GM19023 (cell line): ENCODE results near the gene SLC35E1.

Experiments used
- ATAC-seq: cut with Tn5 transposase; IDR thresholded peaks from one replicate; pipeline ENCODE4 v1.9.1; 2021; ENCODE audit warnings: mild to moderate bottlenecking, moderate library complexity; ENCODE audit not compliant: unreplicated experiment

The SLC35E1 gene

DNA sequence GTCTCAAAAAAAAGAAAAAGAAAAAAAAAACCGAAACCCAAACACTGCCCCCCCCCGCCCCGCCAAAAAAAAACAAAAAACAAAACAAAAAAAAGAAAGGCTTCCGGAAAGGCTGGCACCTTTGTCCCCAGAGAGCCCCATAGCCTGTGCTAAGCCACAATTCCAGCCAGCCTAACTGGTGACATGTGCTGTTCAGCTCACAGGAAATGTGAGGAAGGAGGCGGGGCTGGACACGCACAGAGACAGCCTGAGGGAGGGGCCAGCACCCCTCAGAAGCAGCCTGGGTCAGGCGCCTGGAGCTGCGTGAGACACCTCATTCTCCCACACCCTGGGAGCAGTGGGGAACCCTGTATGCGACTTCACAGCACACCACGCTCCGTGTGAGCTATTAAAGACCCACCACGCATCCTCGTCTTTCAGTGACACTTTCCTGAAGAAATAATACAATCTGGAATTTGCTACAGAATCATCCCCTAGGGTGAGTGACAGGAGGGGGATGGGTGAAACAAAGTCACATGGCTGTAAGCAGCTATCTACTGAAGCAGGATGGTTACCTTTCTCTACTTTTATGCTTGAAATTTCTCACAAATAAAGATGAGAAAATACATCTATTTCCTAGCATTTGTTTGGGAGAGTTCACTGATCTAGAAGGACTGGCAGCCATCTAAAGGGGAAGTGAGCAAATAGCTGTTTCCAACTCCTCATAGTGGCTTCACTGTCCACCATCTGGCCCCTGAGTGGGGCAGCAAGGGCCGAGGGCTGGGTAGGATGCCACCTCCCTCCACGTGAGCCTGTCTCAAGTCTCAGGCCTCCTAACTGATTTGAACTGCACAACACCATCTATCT is 12.3 kb upstream of the SLC35E1 start:
- peak; percentile 56 for ATAC-seq

DNA sequence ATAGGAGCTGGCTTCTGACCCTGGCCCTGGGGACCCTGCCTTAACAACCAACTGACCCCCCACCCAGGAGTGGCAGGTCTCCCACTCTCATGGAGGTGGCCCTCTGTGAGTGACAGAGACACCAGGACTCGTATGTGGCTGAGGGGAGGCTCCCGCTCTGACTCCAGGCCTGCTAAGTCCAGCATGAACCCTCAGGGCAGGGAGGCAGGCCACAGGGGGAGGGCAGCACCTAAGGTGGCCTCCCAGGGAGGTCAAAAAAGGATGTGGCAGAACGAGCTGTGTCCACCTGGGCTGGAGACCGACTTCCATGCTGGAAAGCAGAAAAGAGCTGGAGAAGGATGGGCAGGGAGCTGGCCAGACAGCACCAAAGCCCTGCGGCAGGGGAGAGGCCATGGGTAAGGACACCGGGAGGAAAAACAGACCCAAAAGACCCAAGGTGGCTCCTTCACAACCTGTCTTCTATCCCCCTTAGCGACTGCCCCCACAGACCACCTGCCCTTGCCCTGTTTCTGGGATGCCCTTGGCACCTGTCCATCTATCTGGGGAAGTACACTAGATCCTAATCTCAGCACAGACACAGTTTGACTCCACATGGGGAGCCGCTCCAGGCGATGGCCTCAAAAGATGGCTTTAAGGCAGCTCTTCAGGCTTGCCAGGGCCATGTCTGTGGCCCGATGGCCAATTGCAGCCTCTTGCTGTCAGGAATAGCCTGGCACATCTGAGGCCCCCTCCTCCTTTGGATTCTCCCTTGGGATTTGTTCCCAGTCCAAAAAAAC is 10.5 kb upstream of the SLC35E1 start:
- ATAC-seq = no peak

DNA sequence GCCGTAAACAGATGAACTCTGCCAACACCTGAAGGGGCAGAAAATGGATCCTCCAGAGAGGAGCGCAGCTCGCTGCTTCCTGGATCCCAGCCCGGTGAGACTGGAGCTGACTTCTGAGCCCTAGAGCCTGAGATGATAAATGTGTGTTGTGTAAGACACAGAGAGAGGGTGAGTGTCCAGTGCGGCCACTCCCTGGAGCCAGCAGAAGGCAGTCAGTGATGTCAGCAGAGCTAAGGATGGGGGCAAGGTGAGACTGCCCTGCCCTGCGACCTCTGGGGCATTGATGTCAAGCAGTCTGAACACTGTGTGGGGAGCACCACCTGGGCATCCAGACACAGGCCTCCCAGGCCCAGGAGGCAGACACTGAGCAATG is 9.7 kb upstream of the SLC35E1 start:
- no peak for ATAC-seq

DNA sequence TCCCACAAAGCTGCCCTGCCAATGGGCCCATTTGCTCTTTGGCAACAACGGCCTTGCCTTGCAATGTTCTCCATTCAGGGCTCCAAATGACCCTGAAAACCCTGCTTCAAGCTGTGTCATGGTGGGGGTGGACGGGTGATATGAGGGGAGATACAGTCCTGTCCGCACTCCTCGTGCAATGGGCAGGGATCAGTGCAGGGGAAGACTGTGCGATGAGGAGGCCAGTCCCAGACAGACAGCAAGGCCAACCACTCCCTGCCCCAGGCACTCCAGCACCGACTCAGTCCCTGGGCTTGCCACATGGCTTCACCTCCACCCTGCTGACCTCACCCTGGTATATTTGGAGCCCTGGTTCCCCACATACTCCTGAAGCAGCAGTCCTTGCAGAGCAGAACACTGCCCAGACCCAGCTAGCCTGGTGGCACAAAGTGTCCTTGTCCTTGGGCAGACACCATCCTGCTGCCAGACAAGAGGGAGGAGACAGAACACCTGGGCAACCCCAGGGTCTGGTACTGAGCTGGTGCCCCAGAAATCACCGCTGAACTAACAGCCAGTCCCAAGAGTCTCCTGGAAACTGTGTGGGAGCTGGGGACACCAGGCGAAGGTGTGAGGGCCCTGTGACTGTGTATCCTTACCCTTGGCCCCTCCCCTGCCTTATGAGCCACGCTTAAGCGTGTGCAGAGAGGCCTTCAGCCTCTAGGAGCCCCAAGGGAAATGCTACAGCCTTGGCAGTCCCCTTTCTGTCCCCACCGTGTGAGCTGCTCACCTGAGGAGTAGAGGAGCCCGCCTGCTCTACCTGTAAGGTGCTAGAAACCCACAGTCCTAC is 9.1 kb upstream of the SLC35E1 start:
- no peak for ATAC-seq

DNA sequence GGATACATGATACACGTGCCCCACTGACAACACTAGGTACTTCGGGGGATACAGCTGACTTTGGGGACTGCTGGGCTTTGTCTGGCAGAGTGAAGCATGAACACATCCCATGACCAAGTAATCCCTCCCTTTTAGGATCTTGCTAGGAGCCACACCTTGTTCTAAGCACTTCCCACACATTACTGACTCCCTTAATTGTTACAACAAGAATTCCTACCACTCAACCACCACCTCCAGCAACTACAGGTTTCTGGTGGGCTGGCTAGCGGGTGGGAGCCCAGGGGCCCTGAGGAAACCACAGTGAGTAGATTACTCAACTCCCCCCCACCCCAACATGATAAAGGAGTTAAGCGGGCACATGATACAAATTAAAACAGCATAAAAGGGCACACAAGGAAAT is 7.2 kb upstream of the SLC35E1 start:
- ATAC-seq = no peak

DNA sequence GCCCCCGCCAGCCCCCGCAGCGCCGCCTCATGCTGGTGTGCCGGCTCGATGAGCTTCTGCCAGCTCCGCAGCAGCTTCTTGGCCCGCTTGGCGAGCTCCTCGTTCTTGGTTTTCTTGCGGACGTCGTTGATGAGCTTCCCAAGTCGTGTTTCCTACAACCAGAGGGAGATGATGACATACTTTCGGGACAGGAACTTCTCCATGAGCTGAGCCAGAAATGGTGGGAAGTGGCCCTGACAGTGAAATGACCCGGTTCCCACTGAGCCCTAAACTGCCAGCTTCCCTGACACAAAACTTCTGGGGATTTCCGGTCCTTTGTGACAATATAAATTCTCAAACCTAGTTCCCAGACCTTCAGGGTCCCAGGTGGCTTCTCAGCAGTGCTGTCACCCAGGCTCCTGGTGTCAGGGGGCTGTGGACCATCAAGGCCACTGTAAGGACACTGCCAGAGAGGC is 5.3 kb upstream of the SLC35E1 start:
- no peak for ATAC-seq

DNA sequence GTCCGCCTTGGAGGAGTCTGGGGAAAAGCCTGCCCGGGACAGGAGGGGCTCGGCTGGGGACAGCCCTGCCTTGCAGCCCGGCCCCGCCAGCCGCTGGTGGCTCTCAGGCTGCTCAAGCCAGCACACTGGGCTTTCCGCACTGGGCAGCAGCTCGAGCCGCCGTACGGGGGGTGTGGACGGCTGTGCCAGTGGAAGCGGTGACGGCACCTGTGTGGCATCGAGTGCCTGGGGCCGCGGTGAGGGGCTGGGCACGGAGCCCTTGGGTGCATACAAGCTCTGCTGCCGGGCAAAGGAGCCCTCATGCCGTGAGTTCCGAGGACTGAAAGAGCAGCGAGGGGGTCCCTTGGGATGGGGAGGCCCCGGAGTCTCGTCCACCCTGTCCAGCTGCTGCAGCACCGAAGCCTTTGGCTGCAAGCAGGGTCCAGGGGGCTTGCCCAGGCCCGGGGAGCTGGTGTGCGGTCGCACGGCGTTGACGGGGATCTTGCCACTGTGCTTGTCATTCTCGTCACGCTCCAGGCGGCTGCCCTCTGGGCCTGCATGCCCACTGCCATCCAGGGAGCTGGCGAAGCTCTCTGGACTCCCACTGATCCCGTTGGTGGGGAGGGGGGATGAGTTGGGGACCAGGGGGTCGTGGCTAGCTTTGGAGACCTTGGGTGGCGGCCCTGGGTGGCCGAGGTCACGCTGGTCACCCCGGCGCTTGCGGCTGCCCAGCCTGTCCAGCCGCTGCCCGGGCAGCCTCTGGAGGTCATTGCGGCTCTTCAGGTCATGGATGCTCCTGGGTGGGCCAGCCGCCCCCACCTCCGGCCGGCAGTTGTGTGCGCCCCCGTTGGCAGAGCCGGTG is 4.7 kb upstream of the SLC35E1 start:
- no peak for ATAC-seq

DNA sequence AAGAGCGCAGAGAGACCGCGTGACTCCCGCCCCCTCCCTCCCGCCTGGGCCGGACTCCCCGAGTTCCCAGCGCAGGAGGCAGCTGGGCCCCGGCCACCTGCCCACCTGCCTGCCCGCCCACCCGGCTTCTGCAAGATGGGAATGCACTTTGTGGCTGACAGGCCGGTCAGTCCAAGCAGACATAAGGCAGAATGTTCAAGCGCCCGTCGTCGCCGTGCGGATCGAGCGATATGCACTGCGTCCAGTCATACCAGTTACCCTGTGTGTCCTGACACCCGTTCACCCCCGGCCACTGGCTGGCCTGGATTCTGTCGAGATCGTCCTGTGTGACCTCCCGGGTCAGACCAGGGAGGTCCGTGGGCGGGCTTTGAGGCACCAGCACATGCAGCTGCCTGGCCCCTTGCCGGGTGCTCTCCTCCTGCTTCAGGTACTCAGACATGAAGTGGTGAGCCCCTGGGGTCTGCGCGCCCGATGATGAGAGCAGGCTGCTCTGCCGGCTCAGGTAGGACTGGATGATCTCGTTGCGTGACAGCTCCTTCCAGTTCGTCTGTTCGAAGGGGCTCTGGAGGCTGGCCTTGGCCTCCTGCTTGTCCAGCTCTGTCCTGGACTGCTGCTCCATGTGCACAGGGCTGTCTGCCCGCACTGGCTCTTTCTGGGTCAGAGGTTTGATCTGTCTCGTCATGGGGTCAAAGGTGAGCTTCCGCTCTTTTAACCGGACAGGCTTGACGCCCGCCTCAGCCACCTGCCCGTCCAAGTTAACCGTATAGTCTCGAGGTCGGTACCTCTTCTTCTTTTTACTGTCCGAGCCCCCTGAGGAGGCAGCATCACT is 3.9 kb upstream of the SLC35E1 start:
- no peak for ATAC-seq

DNA sequence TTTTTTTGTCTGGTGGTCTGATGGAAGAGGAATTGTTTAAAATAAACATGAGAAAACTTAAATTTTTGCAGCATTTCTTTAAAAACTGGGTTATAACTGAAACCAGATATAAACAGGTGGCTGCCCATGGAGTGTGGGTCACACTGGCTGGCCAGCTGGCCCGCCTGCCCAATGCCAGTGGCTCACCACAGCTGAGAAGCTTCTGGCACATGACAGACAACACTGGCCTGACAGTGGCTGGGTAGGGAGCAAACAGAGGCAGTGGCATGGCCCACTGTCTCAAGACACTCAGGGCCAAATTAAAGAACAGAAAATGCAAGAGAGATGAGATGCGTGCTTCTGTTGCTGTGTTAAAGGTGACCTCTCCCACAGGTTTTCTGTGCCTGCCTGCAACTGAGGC is 3.1 kb upstream of the SLC35E1 start:
- ATAC-seq = no peak

DNA sequence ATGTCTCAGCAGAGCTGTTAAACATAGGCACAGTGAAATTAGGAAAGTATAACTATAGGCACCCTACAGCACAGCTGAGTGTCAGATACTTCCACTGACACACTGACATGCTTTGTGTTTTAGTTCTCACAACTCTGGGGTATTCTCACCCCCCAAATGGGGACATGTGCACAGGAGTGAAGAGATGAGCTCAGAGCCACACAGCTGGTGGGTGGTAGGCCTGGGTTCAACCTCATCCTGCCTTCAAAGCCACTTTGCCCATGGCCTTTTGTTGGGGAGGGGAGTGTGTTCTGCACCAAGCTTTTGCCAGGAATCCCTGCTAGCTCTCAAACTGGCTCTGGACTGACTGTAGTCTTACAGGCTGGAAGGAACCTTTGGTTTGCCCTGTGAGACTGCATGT is 1.7 kb upstream of the SLC35E1 start:
- ATAC-seq = no peak

DNA sequence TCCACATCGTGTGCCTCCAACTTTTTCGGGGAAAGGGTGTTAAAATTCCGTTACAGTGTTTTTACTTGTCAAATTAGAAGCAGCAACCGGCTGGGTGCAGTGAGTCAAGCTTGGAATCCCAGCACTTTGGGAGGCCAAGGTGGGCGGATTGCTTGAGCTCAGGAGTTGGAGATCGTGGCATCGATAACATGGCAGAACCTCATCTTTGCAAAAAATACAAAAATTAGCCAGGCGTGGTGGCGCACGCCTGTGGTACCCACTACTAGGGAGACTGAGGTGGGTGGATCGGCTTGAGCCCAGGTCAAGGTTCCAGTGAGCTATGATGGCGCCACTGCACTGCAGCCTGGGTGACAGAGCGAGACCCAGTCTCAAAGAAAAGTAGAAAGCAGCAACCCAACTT is 1.1 kb upstream of the SLC35E1 start:
- ATAC-seq = no peak

DNA sequence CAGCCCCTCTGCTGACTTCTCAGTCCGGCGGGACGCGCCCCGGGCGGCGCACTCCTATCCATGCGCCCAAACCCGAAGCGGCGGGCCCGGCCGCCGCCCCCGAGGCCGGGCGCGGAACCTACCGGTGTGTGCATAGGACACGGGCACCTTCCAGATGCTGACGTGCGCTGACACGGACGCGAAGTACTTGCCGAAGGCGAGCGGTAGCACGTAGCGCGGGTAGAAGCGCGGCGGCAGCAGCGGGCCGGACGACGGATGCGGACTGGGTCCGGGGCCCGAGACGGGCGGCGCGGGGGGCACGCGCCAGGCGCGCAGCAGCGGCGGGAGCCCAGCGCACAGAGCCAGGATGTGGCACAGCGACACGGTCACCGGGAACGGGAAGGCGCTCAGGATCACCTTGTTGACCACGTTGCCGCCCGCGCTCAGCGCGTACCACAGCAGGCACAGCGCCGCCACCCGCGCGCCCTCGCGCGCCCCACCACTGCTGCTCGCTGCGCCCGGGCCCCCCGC is 338 bp downstream of the SLC35E1 start:
- peak; percentile 27 for ATAC-seq

DNA sequence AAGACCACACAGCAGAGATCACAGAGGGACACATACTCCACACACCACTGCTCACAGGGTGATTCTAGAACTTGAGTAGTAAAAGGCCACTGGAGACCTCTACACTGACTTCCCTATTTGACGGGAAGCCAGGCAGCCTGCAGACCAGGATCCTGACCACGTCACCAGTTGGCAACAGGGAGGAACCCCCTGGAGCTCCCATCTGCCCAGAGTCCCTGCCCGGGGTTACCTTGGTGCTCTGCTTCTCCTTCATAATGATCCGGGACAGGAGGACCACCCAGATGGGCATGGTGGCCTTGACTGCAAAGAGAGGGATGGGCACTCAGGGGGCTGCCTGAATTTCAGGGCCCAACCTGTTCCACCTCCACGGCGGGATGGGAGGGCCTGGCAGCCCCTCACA is 932 bp downstream of the SLC35E1 start:
- ATAC-seq = no peak

DNA sequence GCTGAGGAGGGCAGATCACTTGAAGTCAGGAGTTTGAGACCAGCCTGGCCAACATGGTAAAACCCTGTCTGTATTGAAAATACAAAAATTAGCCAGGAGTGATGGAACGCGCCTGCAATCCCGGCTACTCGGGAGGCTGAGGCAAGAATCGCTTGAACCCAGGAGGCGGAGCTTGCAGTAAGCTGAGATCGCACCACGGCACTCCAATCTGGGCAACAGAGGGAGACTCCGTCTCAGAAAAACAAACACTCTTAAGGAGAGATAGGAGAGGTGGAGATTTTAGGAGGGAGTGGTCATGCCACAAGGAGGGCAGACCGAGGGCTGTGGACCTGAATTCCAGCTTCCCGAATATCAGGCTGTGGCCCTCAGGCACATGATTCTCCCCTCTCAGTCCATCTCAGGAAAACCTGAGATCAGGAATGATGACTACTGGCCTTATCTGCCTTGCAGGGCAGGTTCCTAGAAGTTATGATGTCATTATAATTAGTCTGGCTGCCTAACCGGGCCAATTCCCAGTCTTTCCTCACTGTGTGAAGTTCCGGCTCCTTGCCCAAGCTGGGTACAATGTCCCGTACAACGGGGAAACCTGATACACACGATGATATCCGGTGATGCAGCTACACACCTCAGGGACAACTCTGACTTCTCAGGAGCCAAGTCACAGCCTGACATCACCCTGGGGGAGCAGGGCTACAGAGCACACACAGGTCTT is 2.5 kb downstream of the SLC35E1 start:
- no peak for ATAC-seq

DNA sequence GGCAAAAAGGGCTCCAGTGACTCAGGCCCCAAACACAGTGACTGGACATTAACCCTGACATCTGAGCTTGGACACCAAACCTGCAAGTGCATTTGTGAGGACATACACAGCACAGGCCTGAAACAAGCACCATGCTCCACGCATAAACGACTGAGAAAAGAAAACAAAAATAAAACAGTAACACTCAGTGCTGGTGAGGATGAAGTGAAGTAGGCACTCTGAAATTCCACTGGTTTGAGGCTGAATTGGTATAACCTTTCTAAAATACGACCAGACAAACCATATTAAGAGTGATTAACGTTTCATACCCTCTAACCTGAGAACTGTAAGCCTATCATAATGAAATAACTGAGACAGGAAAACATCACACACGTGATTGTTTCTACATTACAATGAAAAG is 5.5 kb downstream of the SLC35E1 start:
- no peak for ATAC-seq

DNA sequence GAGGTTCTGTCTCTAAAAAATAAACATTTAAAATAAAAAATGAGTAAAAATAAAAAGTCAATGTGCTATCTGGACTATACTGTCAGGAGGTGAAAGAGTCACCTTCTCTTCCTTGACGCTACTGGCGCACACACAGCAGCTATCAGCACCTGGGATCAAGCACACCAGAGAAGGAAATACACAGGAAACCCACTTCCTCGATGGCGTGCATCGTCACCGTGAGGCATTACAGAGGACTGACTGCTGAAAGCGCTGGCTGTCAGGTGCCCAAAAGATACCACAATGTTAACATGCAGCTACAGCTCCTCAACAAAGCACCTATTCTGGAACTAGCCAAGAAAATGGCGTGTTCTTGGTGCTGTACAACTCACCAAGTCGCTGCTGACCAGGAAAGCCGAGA is 6.1 kb downstream of the SLC35E1 start:
- ATAC-seq = no peak

DNA sequence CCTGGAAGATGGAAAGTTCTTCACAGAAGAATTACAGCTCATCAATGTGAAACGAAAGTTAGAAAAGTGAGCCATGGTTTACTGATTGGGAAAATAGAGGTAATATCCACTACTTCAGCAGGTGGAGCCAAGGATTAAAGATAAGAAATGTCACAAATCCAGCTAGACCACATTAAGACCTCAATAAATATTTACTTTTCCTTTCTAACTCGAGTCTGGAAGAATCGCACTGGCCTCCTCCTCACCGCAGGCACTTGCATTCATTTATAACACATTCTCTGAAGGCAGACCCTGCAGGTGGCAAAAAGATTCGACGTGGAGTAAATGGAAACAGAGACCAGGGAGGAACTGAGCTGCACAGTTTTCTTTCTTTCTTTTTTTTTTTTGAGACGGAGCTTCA is 7.4 kb downstream of the SLC35E1 start:
- no peak for ATAC-seq

DNA sequence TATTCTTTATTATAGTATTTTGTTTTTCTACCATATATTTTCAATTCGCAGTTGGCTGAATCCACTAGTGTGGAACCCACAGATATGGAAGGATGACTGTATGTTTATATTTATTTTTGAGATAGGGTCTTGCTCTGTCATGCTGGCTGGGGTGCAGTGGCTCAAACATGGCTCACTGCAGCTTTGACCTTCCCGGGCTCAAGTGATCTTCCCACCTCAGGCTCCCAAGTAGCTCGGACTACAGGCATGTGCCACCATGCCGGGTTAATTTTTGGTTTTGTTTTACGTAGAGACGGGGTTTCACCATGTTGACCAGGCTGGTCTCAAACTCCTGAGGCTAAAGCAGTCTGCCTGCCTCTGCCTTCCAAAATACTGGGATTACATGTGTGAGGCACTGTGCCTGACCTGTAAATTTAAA is 9.6 kb downstream of the SLC35E1 start:
- no peak for ATAC-seq

DNA sequence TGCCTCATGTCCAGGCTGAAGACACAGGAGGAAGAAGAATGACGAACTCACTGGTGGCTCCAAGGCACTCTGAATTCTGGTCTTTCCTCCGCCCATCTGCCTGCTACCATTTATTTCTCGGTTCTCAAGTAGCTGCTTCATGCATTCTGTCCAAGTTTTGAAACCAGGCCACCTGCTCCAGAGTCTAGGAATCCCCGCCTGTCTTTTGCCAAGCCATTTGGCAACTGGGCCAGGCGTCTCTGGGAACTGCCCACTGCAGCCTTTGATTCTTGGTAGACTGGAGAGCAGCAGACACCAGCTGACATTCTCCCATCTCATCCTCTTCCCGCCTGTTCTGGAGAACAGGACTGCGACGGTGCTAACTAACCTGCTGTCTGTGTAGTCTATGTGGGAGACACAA is 10.8 kb downstream of the SLC35E1 start:
- ATAC-seq = no peak
